ENCODE data around the gene GTPBP2.
A peak's percentile ranks its signal among the peaks of the same experiment; 100 is the strongest.

Gene GTPBP2

DNA sequence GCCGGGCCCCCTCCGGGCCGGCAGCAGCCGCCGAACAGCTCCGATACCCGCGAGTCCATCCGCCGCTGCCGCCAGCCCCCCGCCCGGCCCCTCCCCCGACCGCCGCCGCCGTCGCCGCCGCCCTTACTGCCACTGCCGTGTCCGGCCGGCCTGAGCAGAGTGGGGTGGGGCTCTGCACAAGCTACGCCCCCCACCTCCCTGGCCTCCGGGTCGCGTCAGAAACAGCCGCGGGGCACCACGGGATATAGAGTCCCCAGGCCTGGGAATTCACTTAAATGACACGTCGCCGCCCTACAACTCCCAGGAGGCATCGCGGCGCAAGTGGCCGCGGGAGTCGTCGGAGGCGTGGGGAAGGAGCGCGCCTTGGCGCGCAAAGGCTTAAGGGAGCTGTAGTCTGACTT, at the start of gene GTPBP2:
Gene GTPBP2, minus strand, starts transcription at position 161 of the 401 bp plus-strand sequence. Its CDS starts 102 bp downstream, at position 59.
- Mint-ChIP-seq H3K4me1 (peaks cover 31 to 38% of the 10 kb centered on the region in 2 donors), H3K4me3 (peak within 1 kb of the TSS; percentile 100), H3K9me3 (no peaks in the 10 kb centered on the region), H3K27ac (peak within 1 kb of the TSS; percentile 98), H3K27me3 (no peaks in the 10 kb centered on the region), H3K36me3 (peaks cover 23 to 32% of the 10 kb centered on the region in 2 donors)
- ATAC-seq (replicated peaks) (peak; percentile 88), DNase-seq (peak; percentile 98)

DNA sequence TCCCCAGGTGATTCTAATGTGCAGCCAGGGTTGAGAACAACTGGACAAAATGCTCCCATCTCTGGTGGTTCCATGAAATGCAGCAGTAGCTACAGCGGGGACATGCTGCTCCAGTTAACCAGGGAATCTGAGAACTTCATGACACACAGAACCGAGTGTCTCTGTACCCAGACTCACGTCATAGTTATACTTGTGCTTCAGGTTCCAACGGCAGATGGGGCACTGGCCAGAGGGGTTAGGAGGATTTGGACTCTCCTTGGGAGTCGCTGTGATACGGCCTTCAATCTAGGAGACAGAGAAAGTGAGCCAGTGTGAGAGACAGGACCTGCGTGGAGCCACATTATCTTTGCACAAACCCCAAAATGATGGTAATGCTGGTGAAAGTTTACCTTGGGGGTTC, 49.3 kb upstream of the GTPBP2 start:
- ATAC-seq (replicated peaks) (no peak), DNase-seq (no peak)
- no peak overlapping the region for H3K4me3 Mint-ChIP-seq
- H3K36me3 Mint-ChIP-seq, result peaks cover 36 to 50% of the 10 kb centered on the region in 2 donors
- H3K4me1 Mint-ChIP-seq, result peaks cover 6 to 22% of the 10 kb centered on the region in 2 donors
- no peaks in the 10 kb centered on the region for H3K9me3 Mint-ChIP-seq
- H3K27me3 Mint-ChIP-seq, result no peaks in the 10 kb centered on the region
- no peak overlapping the region for H3K27ac Mint-ChIP-seq

GRCh38 chr6:43677759-43678158, 48.7 kb upstream of the GTPBP2 start:
- no peak overlapping the region for H3K4me3 Mint-ChIP-seq
- H3K36me3 Mint-ChIP-seq, result peaks cover 39 to 52% of the 10 kb centered on the region in 2 donors
- ATAC-seq (replicated peaks) (no peak), DNase-seq (no peak)
- H3K9me3 Mint-ChIP-seq, result no peaks in the 10 kb centered on the region
- H3K27ac Mint-ChIP-seq, result no peak overlapping the region
- H3K4me1 Mint-ChIP-seq, result peaks cover 3 to 16% of the 10 kb centered on the region in 2 donors
- H3K27me3 Mint-ChIP-seq, result no peaks in the 10 kb centered on the region

DNA sequence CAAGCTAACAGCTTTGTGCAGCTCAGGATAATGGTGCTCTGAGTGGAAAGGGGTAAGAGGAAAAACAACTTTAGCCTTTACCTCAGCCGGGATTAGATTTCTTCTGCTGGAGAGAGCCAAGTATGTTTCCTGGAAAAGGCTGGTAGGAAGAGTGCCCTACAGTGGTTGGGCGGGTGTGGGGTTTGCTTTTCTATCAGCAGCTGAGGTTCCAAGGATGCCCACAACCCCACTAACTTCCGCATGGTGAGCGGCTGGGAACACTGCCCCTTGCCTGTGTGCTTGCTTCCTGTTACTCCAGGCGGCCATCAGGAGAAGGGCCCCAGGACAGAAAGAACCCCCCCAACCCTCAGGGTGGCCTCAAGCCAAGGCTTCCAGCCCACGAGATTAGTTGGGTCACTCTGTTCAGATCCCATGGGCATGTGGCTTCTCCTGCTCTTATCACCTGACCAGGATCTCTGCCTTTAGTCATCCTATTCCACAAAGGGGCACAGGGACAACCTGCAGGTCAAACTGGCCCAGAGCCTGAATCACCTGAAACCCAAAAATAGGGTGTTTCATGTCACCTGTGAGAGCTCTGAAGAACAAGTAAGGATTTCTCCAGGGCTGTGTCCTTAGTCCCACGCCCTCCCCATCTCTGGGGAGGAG, 48.0 kb upstream of the GTPBP2 start:
- no peaks in the 10 kb centered on the region for H3K9me3 Mint-ChIP-seq
- peaks cover 3 to 11% of the 10 kb centered on the region in 2 donors for H3K4me1 Mint-ChIP-seq
- no peak for ATAC-seq (replicated peaks)
- H3K27me3 Mint-ChIP-seq, result no peaks in the 10 kb centered on the region
- H3K4me3 Mint-ChIP-seq, result no peak overlapping the region
- H3K36me3 Mint-ChIP-seq, result peaks cover 38 to 51% of the 10 kb centered on the region in 2 donors
- no peak overlapping the region for H3K27ac Mint-ChIP-seq
- DNase-seq, result no peak

GRCh38 chr6:43674921-43675320, 45.9 kb upstream of the GTPBP2 start:
- Mint-ChIP-seq H3K36me3 (peaks cover 37 to 57% of the 10 kb centered on the region in 2 donors), H3K27me3 (no peaks in the 10 kb centered on the region), H3K9me3 (no peaks in the 10 kb centered on the region), H3K27ac (no peak overlapping the region), H3K4me3 (no peak overlapping the region), H3K4me1 (peaks cover 2 to 13% of the 10 kb centered on the region in 2 donors)
- DNase-seq (no peak), ATAC-seq (replicated peaks) (no peak)

DNA sequence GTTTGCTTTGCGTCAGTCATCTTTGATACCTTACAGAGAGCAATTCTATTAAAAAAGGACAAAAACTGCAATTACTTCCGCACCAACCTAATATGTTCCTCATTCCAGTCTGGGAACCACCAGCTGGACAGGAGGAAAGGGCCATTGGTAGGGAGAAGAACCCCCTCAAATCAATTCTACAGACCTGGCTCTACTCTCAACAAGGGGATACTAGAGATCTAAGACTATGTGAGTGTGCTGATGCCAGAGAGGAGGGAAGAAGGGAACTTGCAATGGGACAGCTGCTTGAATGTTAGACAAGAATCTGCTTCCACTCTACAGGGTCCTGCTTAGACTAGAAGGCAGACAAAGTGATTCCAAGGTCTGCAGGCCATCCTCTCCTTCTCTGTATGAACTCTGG, 45.2 kb upstream of the GTPBP2 start:
- Mint-ChIP-seq H3K4me3 (no peak overlapping the region), H3K4me1 (peaks cover 2 to 16% of the 10 kb centered on the region in 2 donors), H3K27me3 (no peaks in the 10 kb centered on the region), H3K9me3 (no peaks in the 10 kb centered on the region), H3K36me3 (peaks cover 37 to 52% of the 10 kb centered on the region in 2 donors), H3K27ac (no peak overlapping the region)
- no peak for DNase-seq
- no peak for ATAC-seq (replicated peaks)

DNA sequence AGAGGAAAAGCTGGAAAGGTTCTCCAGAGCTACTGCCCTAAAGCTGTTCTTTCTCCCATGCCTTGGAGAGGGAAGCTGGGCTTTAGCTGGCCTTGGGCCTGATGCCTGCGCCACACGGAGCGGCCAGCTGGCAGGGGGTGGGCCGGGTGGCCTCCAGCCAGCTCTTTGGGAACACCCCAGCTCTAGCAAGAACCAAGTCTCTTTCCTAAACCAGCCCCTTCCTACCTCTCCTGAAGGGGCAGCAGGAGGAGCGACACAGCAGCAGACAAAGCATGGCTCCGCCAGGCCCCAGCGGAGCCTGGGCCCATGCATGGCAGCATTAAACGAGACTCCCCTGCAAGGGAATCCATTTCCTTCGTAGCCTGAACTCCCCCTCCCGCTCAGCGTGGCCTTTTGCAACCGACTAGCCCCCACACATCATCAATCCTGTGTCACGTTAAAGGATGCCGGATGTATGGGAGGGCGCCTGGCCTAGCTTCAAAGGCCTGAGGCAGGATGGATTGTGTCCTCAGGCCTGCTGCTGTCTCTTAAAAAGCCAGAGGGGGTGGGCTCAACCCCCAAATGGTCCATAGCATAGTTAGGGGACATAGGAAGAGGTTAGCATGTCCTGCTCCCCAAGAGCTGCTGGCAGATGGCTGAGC, 44.5 kb upstream of the GTPBP2 start:
- DNase-seq (no peak), ATAC-seq (replicated peaks) (no peak)
- Mint-ChIP-seq H3K9me3 (no peaks in the 10 kb centered on the region), H3K27ac (no peak overlapping the region), H3K36me3 (peaks cover 38 to 51% of the 10 kb centered on the region in 2 donors), H3K4me1 (peaks cover 2 to 16% of the 10 kb centered on the region in 2 donors), H3K27me3 (no peaks in the 10 kb centered on the region), H3K4me3 (no peak overlapping the region)

- no peak overlapping the region for H3K27ac Mint-ChIP-seq
- DNase-seq, result no peak
- H3K36me3 Mint-ChIP-seq, result peaks cover 30 to 41% of the 10 kb centered on the region in 2 donors
- no peaks in the 10 kb centered on the region for H3K9me3 Mint-ChIP-seq
- no peaks in the 10 kb centered on the region for H3K27me3 Mint-ChIP-seq
- peaks cover 16 to 31% of the 10 kb centered on the region in 2 donors for H3K4me1 Mint-ChIP-seq
- ATAC-seq (replicated peaks), result no peak
- H3K4me3 Mint-ChIP-seq, result no peak overlapping the region
Observed at GRCh38 chr6:43671801-43672690, 43.0 kb upstream of the GTPBP2 start.

DNA sequence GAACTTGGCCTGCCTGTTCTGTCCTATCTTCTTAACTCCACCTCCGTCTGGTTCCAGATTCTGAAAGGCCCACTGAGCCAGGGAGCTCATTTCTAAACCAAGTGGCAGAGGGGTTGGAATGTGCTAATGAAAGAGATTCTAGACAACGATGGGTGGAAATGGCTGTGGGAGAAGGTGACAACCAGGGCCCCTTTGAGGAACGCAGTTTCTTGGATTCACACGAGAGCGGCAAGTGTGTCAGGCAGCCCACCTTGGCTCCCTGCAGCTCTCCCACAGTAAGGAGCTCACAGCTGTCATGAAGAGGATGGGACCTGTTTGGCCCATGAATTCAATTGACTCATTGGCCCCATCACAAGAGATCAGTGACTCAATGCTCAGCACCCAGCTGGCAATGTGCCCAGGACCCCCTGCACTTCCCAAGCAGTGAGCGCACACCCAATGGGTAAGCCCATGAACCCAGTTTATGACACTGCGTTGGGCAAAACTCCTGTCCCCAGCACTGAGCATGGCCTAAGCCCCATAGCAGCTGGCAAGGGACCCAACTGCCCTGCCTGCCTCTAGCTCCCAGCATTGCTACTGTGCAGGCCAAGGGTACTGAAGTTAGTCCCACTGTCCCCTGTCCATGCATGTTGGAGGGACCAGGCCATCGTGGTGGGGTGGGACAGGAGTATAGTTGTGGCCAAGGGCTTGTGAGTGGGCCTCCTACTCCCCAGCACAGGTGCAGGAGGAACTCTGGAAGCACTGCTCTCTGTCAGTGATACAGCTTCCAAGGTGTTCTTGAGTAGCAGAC, 42.1 kb upstream of the GTPBP2 start:
- H3K9me3 Mint-ChIP-seq, result no peaks in the 10 kb centered on the region
- no peak overlapping the region for H3K4me3 Mint-ChIP-seq
- peaks cover 30 to 40% of the 10 kb centered on the region in 2 donors for H3K36me3 Mint-ChIP-seq
- H3K27me3 Mint-ChIP-seq, result no peaks in the 10 kb centered on the region
- peak overlapping the region; percentile 22 for H3K27ac Mint-ChIP-seq
- ATAC-seq (replicated peaks), result no peak
- peaks cover 18 to 34% of the 10 kb centered on the region in 2 donors for H3K4me1 Mint-ChIP-seq
- DNase-seq, result no peak

GRCh38 chr6:43670623-43670986, 41.5 kb upstream of the GTPBP2 start:
- ATAC-seq (replicated peaks), result no peak
- H3K4me1 Mint-ChIP-seq, result peaks cover 18 to 34% of the 10 kb centered on the region in 2 donors
- H3K9me3 Mint-ChIP-seq, result no peaks in the 10 kb centered on the region
- peaks cover 30 to 37% of the 10 kb centered on the region in 2 donors for H3K36me3 Mint-ChIP-seq
- no peak for DNase-seq
- no peak overlapping the region for H3K27ac Mint-ChIP-seq
- H3K27me3 Mint-ChIP-seq, result no peaks in the 10 kb centered on the region
- no peak overlapping the region for H3K4me3 Mint-ChIP-seq

GRCh38 chr6:43669922-43670622, 41.0 kb upstream of the GTPBP2 start:
- H3K36me3 Mint-ChIP-seq, result peaks cover 29 to 32% of the 10 kb centered on the region in 2 donors
- no peaks in the 10 kb centered on the region for H3K27me3 Mint-ChIP-seq
- no peak overlapping the region for H3K4me3 Mint-ChIP-seq
- DNase-seq (no peak), ATAC-seq (replicated peaks) (peak; percentile 39 to 54)
- no peak overlapping the region for H3K27ac Mint-ChIP-seq
- peaks cover 18 to 34% of the 10 kb centered on the region in 2 donors for H3K4me1 Mint-ChIP-seq
- no peaks in the 10 kb centered on the region for H3K9me3 Mint-ChIP-seq

GRCh38 chr6:43669050-43669921, 40.2 kb upstream of the GTPBP2 start:
- H3K9me3 Mint-ChIP-seq, result no peaks in the 10 kb centered on the region
- H3K4me1 Mint-ChIP-seq, result peaks cover 18 to 34% of the 10 kb centered on the region in 2 donors
- ATAC-seq (replicated peaks) (no peak), DNase-seq (no peak)
- peak overlapping the region; percentile 25 for H3K27ac Mint-ChIP-seq
- no peaks in the 10 kb centered on the region for H3K27me3 Mint-ChIP-seq
- peaks cover 23 to 26% of the 10 kb centered on the region in 2 donors for H3K36me3 Mint-ChIP-seq
- H3K4me3 Mint-ChIP-seq, result no peak overlapping the region
